ENCODE results near the gene IGF2R. TPM values are rescaled to one million over a fixed set of nuclear protein-coding genes. Genes with fewer than 3 reads are reported as not detected.

Gene IGF2R
- total RNA-seq, 1 experiment from 2014 or later: 127 TPM

- intact Hi-C loops (cut with micrococcal nuclease; ENCODE audit: unreplicated experiment): loop anchor here (5.0 kb wide), 1 partner anchor 498 kb away; no protein-coding TSS in a partner anchor
- Mint-ChIP-seq H3K36me3 (ENCODE audit: insufficient read depth, unreplicated experiment) (no peaks in the 10 kb centered on the region), H3K9me3 (ENCODE audit: low read depth, unreplicated experiment) (no peaks in the 10 kb centered on the region), H3K27ac (ENCODE audit: unreplicated experiment) (no peak overlapping the region), H3K4me3 (ENCODE audit: low read depth, unreplicated experiment) (no peak overlapping the region), H3K27me3 (ENCODE audit: unreplicated experiment) (peaks cover 56% of the 10 kb centered on the region), H3K4me1 (ENCODE audit: low read depth, unreplicated experiment) (no peaks in the 10 kb centered on the region)
- BruUV-seq (replicated peaks): no TSS peak
- CTCF ChIA-PET: no interaction called here
- no peak for DNase-seq
- TF ChIP-seq CTCF (IDR thresholded peaks at IDR 0.05; ENCODE audit: unreplicated experiment): no peak
Observed at GRCh38 chr6:159959165-159959975, 9.5 kb upstream of the IGF2R start.

- no peak overlapping the region for H3K4me3 Mint-ChIP-seq (ENCODE audit: low read depth, unreplicated experiment)
- CTCF ChIA-PET: no interaction called here
- no peak overlapping the region for H3K27ac Mint-ChIP-seq (ENCODE audit: unreplicated experiment)
Observed at GRCh38 chr6:159959976-159960384, 8.9 kb upstream of the IGF2R start.

GRCh38 chr6:159960485-159960884 lies 8.4 kb upstream of the IGF2R start:
- Mint-ChIP-seq H3K4me1 (ENCODE audit: low read depth, unreplicated experiment) (no peaks in the 10 kb centered on the region), H3K27ac (ENCODE audit: unreplicated experiment) (no peak overlapping the region), H3K9me3 (ENCODE audit: low read depth, unreplicated experiment) (no peaks in the 10 kb centered on the region), H3K4me3 (ENCODE audit: low read depth, unreplicated experiment) (no peak overlapping the region), H3K36me3 (ENCODE audit: insufficient read depth, unreplicated experiment) (no peaks in the 10 kb centered on the region), H3K27me3 (ENCODE audit: unreplicated experiment) (peaks cover 56% of the 10 kb centered on the region)
- no TSS peak for BruUV-seq (replicated peaks)
- DNase-seq: no peak
- intact Hi-C loops (cut with micrococcal nuclease; ENCODE audit: unreplicated experiment): no loop called here
- no peak for TF ChIP-seq CTCF (IDR thresholded peaks at IDR 0.05; ENCODE audit: unreplicated experiment)
- CTCF ChIA-PET: interaction anchor here (1.1 kb wide), 1 partner anchor 10 kb away, joined by 8 read pairs; no protein-coding TSS in a partner anchor

More at GRCh38 chr6:159959976-159960384, 8.9 kb upstream of the IGF2R start:
- no TSS peak for BruUV-seq (replicated peaks)
- Mint-ChIP-seq H3K27me3 (ENCODE audit: unreplicated experiment) (peaks cover 60% of the 10 kb centered on the region), H3K4me1 (ENCODE audit: low read depth, unreplicated experiment) (no peaks in the 10 kb centered on the region), H3K9me3 (ENCODE audit: low read depth, unreplicated experiment) (no peaks in the 10 kb centered on the region), H3K36me3 (ENCODE audit: insufficient read depth, unreplicated experiment) (no peaks in the 10 kb centered on the region)
- no peak for DNase-seq
- intact Hi-C loops (cut with micrococcal nuclease; ENCODE audit: unreplicated experiment): loop anchor here (5.0 kb wide), 1 partner anchor 497 kb away; no protein-coding TSS in a partner anchor
- no peak for TF ChIP-seq CTCF (IDR thresholded peaks at IDR 0.05; ENCODE audit: unreplicated experiment)

GRCh38 chr6:159961528-159961927 lies 7.4 kb upstream of the IGF2R start:
- BruUV-seq (replicated peaks): no TSS peak
- Mint-ChIP-seq H3K9me3 (ENCODE audit: low read depth, unreplicated experiment) (no peaks in the 10 kb centered on the region), H3K4me1 (ENCODE audit: low read depth, unreplicated experiment) (no peaks in the 10 kb centered on the region), H3K4me3 (ENCODE audit: low read depth, unreplicated experiment) (no peak overlapping the region), H3K36me3 (ENCODE audit: insufficient read depth, unreplicated experiment) (no peaks in the 10 kb centered on the region), H3K27me3 (ENCODE audit: unreplicated experiment) (peaks cover 46% of the 10 kb centered on the region), H3K27ac (ENCODE audit: unreplicated experiment) (no peak overlapping the region)
- DNase-seq: no peak
- no peak for TF ChIP-seq CTCF (IDR thresholded peaks at IDR 0.05; ENCODE audit: unreplicated experiment)
- intact Hi-C loops (cut with micrococcal nuclease; ENCODE audit: unreplicated experiment): no loop called here
- CTCF ChIA-PET: interaction anchor here (1.1 kb wide), 1 partner anchor 11 kb away, joined by 8 read pairs; no protein-coding TSS in a partner anchor

Measured in Calu3 (cell line).